MM.1S (cell line): ENCODE measurements around the gene TUNAR.

Experiments
- DNase-seq: peaks from one replicate; pipeline ENCODE4 v3.0.0-alpha.2; 2015
- H2AFZ ChIP-seq: fragments of 300-600 bp; sonication (generic); 2 replicates; pipeline ENCODE4 v1.6.0; 2016; ENCODE audit warnings: antibody characterized with exemption, low read length
- H3F3A ChIP-seq: fragments of 300-600 bp; sonication (generic); 2 replicates; pipeline ENCODE4 v1.6.1; 2016; ENCODE audit warnings: mild to moderate bottlenecking, antibody characterized with exemption, low read length, moderate library complexity, mixed read lengths; ENCODE audit not compliant: insufficient read depth
- H3K27ac ChIP-seq: fragments of 300-600 bp; sonication (generic); 2 replicates; pipeline ENCODE4 v1.5.1; 2016; ENCODE audit warnings: mild to moderate bottlenecking, low read length
- H3K27me3 ChIP-seq: fragments of 300-600 bp; sonication (generic); replicated peaks from 2 replicates; pipeline ENCODE4 v1.6.0; 2016; ENCODE audit warnings: low read length; ENCODE audit not compliant: insufficient read depth
- H3K36me3 ChIP-seq: fragments of 300-600 bp; sonication (generic); replicated peaks from 2 replicates; pipeline ENCODE4 v1.6.1; 2016; ENCODE audit warnings: mild to moderate bottlenecking, low read length, mixed read lengths; ENCODE audit not compliant: insufficient read depth
- H3K4me1 ChIP-seq: fragments of 300-600 bp; sonication (generic); 2 replicates; pipeline ENCODE4 v1.6.1; 2016; ENCODE audit warnings: low read length, mixed read lengths
- H3K4me2 ChIP-seq: fragments of 300-600 bp; sonication (generic); 2 replicates; pipeline ENCODE4 v1.6.0; 2016; ENCODE audit warnings: low read depth, low read length
- H3K4me3 ChIP-seq: fragments of 300-600 bp; sonication (generic); 2 replicates; pipeline ENCODE4 v1.5.1; 2016; ENCODE audit warnings: low read length, mixed read lengths
- H3K79me2 ChIP-seq: fragments of 300-600 bp; sonication (generic); 2 replicates; pipeline ENCODE4 v1.6.1; 2016; ENCODE audit warnings: mixed run types, low read length, mixed read lengths
- H3K9ac ChIP-seq: fragments of 300-600 bp; sonication (generic); 2 replicates; pipeline ENCODE4 v1.6.1; 2016; ENCODE audit warnings: low read length, mixed read lengths
- H3K9me2 ChIP-seq: fragments of 300-600 bp; sonication (generic); replicated peaks from 2 replicates; pipeline ENCODE4 v1.6.1; 2016; ENCODE audit warnings: mild to moderate bottlenecking, low read length, mixed read lengths; ENCODE audit not compliant: insufficient read depth
- H3K9me3 ChIP-seq: fragments of 300-600 bp; sonication (generic); replicated peaks from 2 replicates; pipeline ENCODE4 v1.6.1; 2016; ENCODE audit warnings: mild to moderate bottlenecking, low read length, mixed read lengths; ENCODE audit not compliant: insufficient read depth
- H4K20me1 ChIP-seq: fragments of 300-600 bp; sonication (generic); 2 replicates; pipeline ENCODE4 v1.6.1; 2016; ENCODE audit warnings: mild to moderate bottlenecking, low read length, moderate library complexity, mixed read lengths; ENCODE audit not compliant: insufficient read depth
- EZH2 ChIP-seq: fragments of 300-600 bp; sonication (generic); optimal IDR thresholded peaks from 2 replicates; pipeline ENCODE3; 2017; ENCODE audit warnings: low read depth, mild to moderate bottlenecking, antibody characterized with exemption, low read length, mixed read lengths
- EZH2phosphoT487 ChIP-seq: fragments of 300-600 bp; sonication (generic); IDR thresholded peaks from 2 replicates; pipeline ENCODE4 v1.6.1; 2018; ENCODE audit warnings: antibody characterized with exemption, low read length
- TF ChIP-seq, protein P1 (sequence below): fragments of 300-600 bp; sonication (generic); IDR thresholded peaks from 2 replicates; pipeline ENCODE4 v1.5.1; 2016; ENCODE audit warnings: antibody characterized with exemption, low read length, mixed read lengths

The TUNAR gene

GRCh38 chr14:95928751-95929150, 52.1 kb downstream of the TUNAR start:
- no peak for DNase-seq
- H3K36me3 ChIP-seq: no peaks in the 10 kb centered on the region
- no peaks in the 10 kb centered on the region for H3F3A ChIP-seq
- no peak overlapping the region for H3K4me3 ChIP-seq
- no peak overlapping the region for H2AFZ ChIP-seq
- H3K9me2 ChIP-seq: no peaks in the 10 kb centered on the region
- H3K79me2 ChIP-seq: no peaks in the 10 kb centered on the region
- H3K4me1 ChIP-seq: no peaks in the 10 kb centered on the region
- H3K27ac ChIP-seq: no peak overlapping the region
- H3K9ac ChIP-seq: no peak overlapping the region
- TF ChIP-seq EZH2 (no peak), EZH2phosphoT487 (no peak)
- TF ChIP-seq, protein P1, sequence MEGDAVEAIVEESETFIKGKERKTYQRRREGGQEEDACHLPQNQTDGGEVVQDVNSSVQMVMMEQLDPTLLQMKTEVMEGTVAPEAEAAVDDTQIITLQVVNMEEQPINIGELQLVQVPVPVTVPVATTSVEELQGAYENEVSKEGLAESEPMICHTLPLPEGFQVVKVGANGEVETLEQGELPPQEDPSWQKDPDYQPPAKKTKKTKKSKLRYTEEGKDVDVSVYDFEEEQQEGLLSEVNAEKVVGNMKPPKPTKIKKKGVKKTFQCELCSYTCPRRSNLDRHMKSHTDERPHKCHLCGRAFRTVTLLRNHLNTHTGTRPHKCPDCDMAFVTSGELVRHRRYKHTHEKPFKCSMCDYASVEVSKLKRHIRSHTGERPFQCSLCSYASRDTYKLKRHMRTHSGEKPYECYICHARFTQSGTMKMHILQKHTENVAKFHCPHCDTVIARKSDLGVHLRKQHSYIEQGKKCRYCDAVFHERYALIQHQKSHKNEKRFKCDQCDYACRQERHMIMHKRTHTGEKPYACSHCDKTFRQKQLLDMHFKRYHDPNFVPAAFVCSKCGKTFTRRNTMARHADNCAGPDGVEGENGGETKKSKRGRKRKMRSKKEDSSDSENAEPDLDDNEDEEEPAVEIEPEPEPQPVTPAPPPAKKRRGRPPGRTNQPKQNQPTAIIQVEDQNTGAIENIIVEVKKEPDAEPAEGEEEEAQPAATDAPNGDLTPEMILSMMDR: no peak
- H3K9me3 ChIP-seq: no peaks in the 10 kb centered on the region
- H3K4me2 ChIP-seq: no peak overlapping the region
- H4K20me1 ChIP-seq: no peaks in the 10 kb centered on the region
- H3K27me3 ChIP-seq: no peaks in the 10 kb centered on the region

DNA sequence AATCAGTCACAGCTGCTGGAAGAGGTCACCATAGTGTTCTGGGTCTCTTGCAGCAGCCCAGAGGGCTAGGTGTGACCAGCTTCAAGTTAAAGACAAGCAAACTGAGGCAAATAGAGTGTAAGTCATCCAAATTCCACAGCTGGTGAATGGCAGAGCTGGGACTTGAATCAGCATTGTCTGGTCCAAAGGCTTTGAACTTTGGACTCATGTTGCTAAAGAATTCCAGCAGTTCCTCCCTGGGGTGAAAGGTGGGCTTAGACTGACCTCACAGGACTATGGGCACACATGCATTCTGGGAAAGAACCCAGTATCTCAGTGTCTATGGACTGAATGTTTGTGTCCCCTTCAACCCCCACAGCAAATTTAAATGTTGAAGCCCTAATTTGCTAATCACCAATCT, 54.8 kb downstream of the TUNAR start:
- TF ChIP-seq EZH2phosphoT487 (no peak), EZH2 (no peak)
- TF ChIP-seq, protein P1: no peak
- Histone ChIP-seq H3K36me3 (no peaks in the 10 kb centered on the region), H3K79me2 (no peaks in the 10 kb centered on the region), H3K9ac (no peak overlapping the region), H3K4me3 (no peak overlapping the region), H4K20me1 (no peaks in the 10 kb centered on the region), H3K9me3 (no peaks in the 10 kb centered on the region), H3K4me1 (no peaks in the 10 kb centered on the region), H3K9me2 (no peaks in the 10 kb centered on the region), H3K27me3 (no peaks in the 10 kb centered on the region), H3F3A (no peaks in the 10 kb centered on the region), H3K4me2 (no peak overlapping the region), H3K27ac (no peak overlapping the region), H2AFZ (no peak overlapping the region)
- no peak for DNase-seq

DNA sequence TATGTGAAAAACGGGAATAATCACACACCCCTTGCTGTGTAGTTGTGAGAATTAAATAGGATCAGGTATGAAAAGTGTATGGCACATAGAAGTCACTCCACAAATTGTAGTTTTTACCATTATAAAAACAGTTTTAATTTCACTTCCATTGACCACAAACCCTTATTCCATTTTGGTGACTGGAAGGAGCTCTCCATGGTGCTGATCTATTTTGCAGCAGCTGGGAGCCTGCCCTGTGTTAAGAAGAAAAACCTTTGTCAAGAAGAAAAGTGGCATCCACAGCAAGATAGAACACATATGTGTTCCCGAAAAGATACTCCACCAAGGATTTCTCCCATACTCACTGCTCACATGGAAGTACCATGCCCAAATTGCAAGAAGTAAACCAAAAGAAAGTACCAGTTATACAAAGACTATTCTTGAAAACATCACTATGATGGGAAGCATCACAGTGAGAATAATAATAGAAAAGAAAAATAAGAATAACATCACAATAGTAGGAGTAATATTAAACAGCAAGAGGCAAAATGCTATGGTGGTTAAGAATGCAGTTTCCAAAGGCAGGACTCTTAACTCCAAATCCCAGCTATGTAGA, 58.7 kb downstream of the TUNAR start:
- Histone ChIP-seq H3K9me2 (no peaks in the 10 kb centered on the region), H3K4me1 (no peaks in the 10 kb centered on the region), H3F3A (no peaks in the 10 kb centered on the region), H3K36me3 (no peaks in the 10 kb centered on the region), H3K9me3 (no peaks in the 10 kb centered on the region), H3K4me3 (no peak overlapping the region), H2AFZ (no peak overlapping the region), H4K20me1 (no peaks in the 10 kb centered on the region), H3K4me2 (no peak overlapping the region), H3K79me2 (no peaks in the 10 kb centered on the region), H3K9ac (no peak overlapping the region), H3K27me3 (no peaks in the 10 kb centered on the region), H3K27ac (no peak overlapping the region)
- peak; percentile 18 for DNase-seq
- no peak for TF ChIP-seq EZH2
- TF ChIP-seq, protein P1: no peak
- TF ChIP-seq EZH2phosphoT487: no peak
